Transverse colon (tissue), 4 donors: Measurements from ENCODE around the gene PPP2R1B. TPM values are rescaled to one million over a fixed set of nuclear protein-coding genes. Genes with fewer than 3 reads are reported as not detected.
A peak's percentile ranks its signal among the peaks of the same experiment; 100 is the strongest.

ENCODE experiments used
- DNase-seq: peaks from one replicate; pipeline ENCODE4 v3.0.0-alpha.2; 2019
- H3K27ac ChIP-seq, 4 donors: fragments of 200-600 bp; sonication (generic); 2 replicates each; pipeline ENCODE4 v1.5.1; 2016 to 2018; ENCODE audit warnings: inconsistent platforms in 4 of 4
- H3K27me3 ChIP-seq: fragments of 200-600 bp; sonication (generic); 2 replicates; pipeline ENCODE4 v1.5.1; 2017; ENCODE audit warnings: inconsistent platforms
- H3K36me3 ChIP-seq, 4 donors: fragments of 200-600 bp; sonication (generic); 2 replicates each; pipeline ENCODE4 v1.5.1; 2017 to 2019; ENCODE audit warnings: inconsistent platforms in 4 of 4
- H3K4me1 ChIP-seq, 4 donors: fragments of 200-600 bp; sonication (generic); 2 replicates each; pipeline ENCODE4 v1.5.1; 2017 to 2020; ENCODE audit warnings: inconsistent platforms in 4 of 4
- H3K4me3 ChIP-seq, 4 donors: fragments of 200-600 bp; sonication (generic); 1 replicate in 1 of 4; 2 replicates in 3 of 4; pipeline versions ENCODE4 v1.5.1 to v1.6.1; 2017 to 2019; ENCODE audit warnings: inconsistent platforms in 4 of 4
- H3K9me3 ChIP-seq, 2 donors: fragments of 200-600 bp; sonication (generic); 2 replicates each; pipeline ENCODE4 v1.5.1; 2017 to 2019; ENCODE audit warnings: inconsistent platforms in 2 of 2
- CTCF ChIP-seq, 5 experiments: fragments of 200-600 bp in 3 of 5; fragments of 450-650 bp in 2 of 5; sonication (generic) in 3 of 5; IDR thresholded peaks; 1 replicate in 2 of 5; 2 replicates in 3 of 5; pipeline ENCODE4 v1.5.1; 2016 to 2017; ENCODE audit warnings: antibody characterized with exemption in 5 of 5, inconsistent platforms in 3 of 5, mild to moderate bottlenecking in 2 of 5, moderate library complexity in 1 of 5
- EP300 ChIP-seq: sonication (generic); formaldehyde crosslinking; IDR thresholded peaks from one replicate; pipeline ENCODE4 v1.6.1; 2017; ENCODE audit warnings: antibody characterized with exemption, low read depth
- POLR2A ChIP-seq: fragments of 450-650 bp; IDR thresholded peaks from one replicate; pipeline ENCODE4 v1.6.1; 2016; ENCODE audit warnings: antibody characterized with exemption, mild to moderate bottlenecking, moderate library complexity
- POLR2AphosphoS5 ChIP-seq, 3 donors: sonication (generic); formaldehyde crosslinking; IDR thresholded peaks; one replicate each; pipeline ENCODE4 v1.6.1; 2016; ENCODE audit warnings: antibody characterized with exemption in 3 of 3
- WGBS, 2 donors: methylation state at CpG; one replicate each; pipeline ENCODE4 v1.1.5; 2018; ENCODE audit warnings: low coverage in 1 of 2; 5-methylcytosine and 5-hydroxymethylcytosine counted together
- in situ Hi-C, 4 donors: fragments of 200-750 bp; cut with MboI; loops; one replicate each; pipeline versions ENCODE4 v1.15.0 to v1.15.1; 2017; ENCODE audit warnings: low sequenced_read_pairs in 3 of 4, low pct_ligation_motif_present in 1 of 4, low pct_unique_long_range_greater_than_20kb in 1 of 4
- intact Hi-C: fragments of 100-400 bp; cut with DNase I; formaldehyde crosslinking; loops from one replicate; pipeline ENCODE4 v1.15.1; 2023; ENCODE audit warnings: low total_unique reads
- total RNA-seq, 4 donors: library from RNA; depleted of rRNA; stranded (reverse); fragments of >200 nt; gene quantifications; one replicate each; pipeline ENCODE4 v1.1.0, GENCODE V29; 2016

The PPP2R1B gene
- total RNA-seq, 4 donors from 2014 or later, result 28.1 to 55.5 (median 41.5) TPM

GRCh38 chr11:111761036-111761435 lies 5.2 kb downstream of the PPP2R1B start:
- in situ Hi-C loops, result loop anchor here in 1 of 4 donors (10.0 kb wide), 1 partner anchor 156 kb away; the partner anchor contains the start of gene SIK2
- no peak overlapping the region for H3K27ac ChIP-seq
- intact Hi-C loops, result no loop called here
- no peak overlapping the region for H3K4me3 ChIP-seq
- H3K27me3 ChIP-seq, result no peaks in the 10 kb centered on the region
- WGBS, 2 donors, result 83 to 100% methylated on average over 4 of the region's 4 CpGs
- H3K36me3 ChIP-seq, result peaks cover 0 to 43% (median 16%) of the 10 kb centered on the region in 4 donors
- DNase-seq, result no peak
- H3K9me3 ChIP-seq, result no peaks in the 10 kb centered on the region
- peaks cover 8 to 29% (median 12%) of the 10 kb centered on the region in 4 donors for H3K4me1 ChIP-seq
- no peak for TF ChIP-seq EP300
- no peak for TF ChIP-seq POLR2A

DNA sequence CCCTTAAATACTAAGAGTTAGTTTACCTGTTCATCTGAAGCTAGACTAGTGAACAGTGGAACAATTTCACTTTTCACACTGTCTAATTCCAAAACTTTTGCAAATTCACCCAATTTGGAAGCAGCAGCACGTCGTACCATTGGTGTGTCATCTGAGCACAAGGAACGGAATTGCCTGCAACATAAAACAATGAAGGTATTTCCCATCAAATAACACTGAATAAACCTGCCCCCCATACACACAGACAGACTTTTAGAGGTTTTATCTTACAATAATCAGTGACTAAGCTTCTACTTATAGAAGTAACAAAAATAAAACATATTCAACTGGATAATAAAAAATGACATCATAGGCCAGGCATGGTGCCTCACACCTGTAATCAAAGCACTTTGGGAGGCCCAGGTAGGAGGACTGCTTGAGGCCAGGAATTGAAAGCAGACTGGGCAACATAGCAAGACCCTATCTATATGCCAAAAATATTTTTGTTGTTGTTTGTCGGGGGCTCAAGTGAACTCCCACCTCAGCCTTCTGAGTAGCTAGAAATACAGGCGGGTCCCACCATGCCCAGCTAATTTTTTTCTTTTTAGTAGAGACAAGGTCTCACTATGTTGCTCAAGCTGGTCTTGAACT lies 6.3 kb downstream of the PPP2R1B start:
- TF ChIP-seq POLR2AphosphoS5 (IDR thresholded peaks at IDR 0.05), result no peak
- TF ChIP-seq POLR2A, result no peak
- TF ChIP-seq CTCF (IDR thresholded peaks at IDR 0.05), result no peak
- TF ChIP-seq EP300, result no peak
- 70 to 81% methylated on average over 4 to 5 of the region's 5 CpGs for WGBS, 2 donors
- peaks cover 3 to 24% (median 11%) of the 10 kb centered on the region in 4 donors for H3K4me1 ChIP-seq
- DNase-seq, result no peak
- H3K9me3 ChIP-seq, result no peaks in the 10 kb centered on the region
- H3K4me3 ChIP-seq, result no peak overlapping the region
- in situ Hi-C loops (loop anchor here in 1 of 4 donors (10.0 kb wide), 1 partner anchor 155 kb away; the partner anchor contains the start of gene SIK2), intact Hi-C loops (no loop called here)
- H3K27me3 ChIP-seq, result no peaks in the 10 kb centered on the region
- H3K36me3 ChIP-seq, result peaks cover 0 to 47% (median 16%) of the 10 kb centered on the region in 4 donors
- no peak overlapping the region for H3K27ac ChIP-seq

- no peak overlapping the region for H3K27ac ChIP-seq
- H3K4me3 ChIP-seq, result no peak overlapping the region
- no peaks in the 10 kb centered on the region for H3K9me3 ChIP-seq
- no peak for DNase-seq
- intact Hi-C loops, result no loop called here
- no peak for TF ChIP-seq POLR2A
- H3K4me1 ChIP-seq, result peaks cover 0 to 19% (median 6%) of the 10 kb centered on the region in 4 donors
- no peaks in the 10 kb centered on the region for H3K27me3 ChIP-seq
- peaks cover 0 to 47% (median 19%) of the 10 kb centered on the region in 4 donors for H3K36me3 ChIP-seq
- in situ Hi-C loops, result no loop called here
These were observed 6.8 kb downstream of the PPP2R1B start for GRCh38 chr11:111759376-111759775.

GRCh38 chr11:111756097-111756496 lies 10.1 kb downstream of the PPP2R1B start:
- peaks cover 0 to 7% (median 2%) of the 10 kb centered on the region in 4 donors for H3K4me1 ChIP-seq
- in situ Hi-C loops (no loop called here), intact Hi-C loops (no loop called here)
- TF ChIP-seq POLR2AphosphoS5 (IDR thresholded peaks at IDR 0.05), result no peak
- TF ChIP-seq EP300, result no peak
- DNase-seq, result no peak
- no peak overlapping the region for H3K4me3 ChIP-seq
- H3K27ac ChIP-seq, result peak overlapping the region; percentile 49 to 69 (median 58)
- H3K36me3 ChIP-seq, result peaks cover 0 to 74% (median 34%) of the 10 kb centered on the region in 4 donors
- WGBS, 2 donors, result 55 to 80% methylated on average over 5 to 6 of the region's 6 CpGs
- H3K27me3 ChIP-seq, result no peaks in the 10 kb centered on the region
- no peaks in the 10 kb centered on the region for H3K9me3 ChIP-seq

GRCh38 chr11:111749646-111750045 lies 16.5 kb downstream of the PPP2R1B start:
- H3K27me3 ChIP-seq, result no peaks in the 10 kb centered on the region
- H3K9me3 ChIP-seq, result no peaks in the 10 kb centered on the region
- no peak for TF ChIP-seq POLR2A
- no peak for TF ChIP-seq POLR2AphosphoS5 (IDR thresholded peaks at IDR 0.05)
- TF ChIP-seq EP300, result no peak
- TF ChIP-seq CTCF (IDR thresholded peaks at IDR 0.05), result no peak
- H3K36me3 ChIP-seq, result peaks cover 0 to 69% (median 16%) of the 10 kb centered on the region in 4 donors
- no peak overlapping the region for H3K4me3 ChIP-seq
- no peak overlapping the region for H3K27ac ChIP-seq
- intact Hi-C loops, result no loop called here
- peaks cover 0 to 23% (median 2%) of the 10 kb centered on the region in 4 donors for H3K4me1 ChIP-seq
- in situ Hi-C loops, result no loop called here
- DNase-seq, result no peak
